Astrocyte (in vitro differentiated cells and primary cell): ENCODE data around the gene PIP4K2B. TPM values are rescaled to one million over a fixed set of nuclear protein-coding genes. Genes with fewer than 3 reads are reported as not detected.

ENCODE experiments used
- DNase-seq: peaks from one replicate; pipeline ENCODE4 v3.0.0-alpha.2; 2010; ENCODE audit warnings: low read depth
- FAIRE-seq: peaks from 2 replicates; lab custom pipeline; 2011; peaks lifted over from hg19 to GRCh38; lab: Jason Lieb, UNC
- H2AFZ ChIP-seq: 2 replicates; pipeline ENCODE4 v1.6.0; 2012; ENCODE audit warnings: low read depth, low read length, inconsistent platforms
- H3K27ac ChIP-seq: 2 replicates; pipeline ENCODE4 v1.5.1; 2011; ENCODE audit warnings: low read depth, low read length, inconsistent platforms
- H3K27me3 ChIP-seq: 2 replicates; pipeline ENCODE4 v1.6.0; 2011; ENCODE audit warnings: low read length, inconsistent platforms; ENCODE audit not compliant: insufficient read depth
- H3K36me3 ChIP-seq: 2 replicates; pipeline ENCODE4 v1.5.1; 2011; ENCODE audit warnings: low read length, inconsistent platforms; ENCODE audit not compliant: insufficient read depth
- H3K4me1 ChIP-seq: 2 replicates; pipeline ENCODE4 v1.5.1; 2011; ENCODE audit warnings: low read length, inconsistent platforms; ENCODE audit not compliant: insufficient read depth
- H3K4me2 ChIP-seq: 2 replicates; pipeline ENCODE4 v1.6.0; 2012; ENCODE audit warnings: low read length, inconsistent platforms
- H3K4me3 ChIP-seq: 2 replicates; pipeline ENCODE4 v1.5.1; 2011; ENCODE audit warnings: low read depth, mild to moderate bottlenecking, low read length, inconsistent platforms; ENCODE audit not compliant: insufficient read depth
- H3K79me2 ChIP-seq: 2 replicates; pipeline ENCODE4 v1.6.0; 2012; ENCODE audit warnings: mild to moderate bottlenecking, low read length, inconsistent platforms; ENCODE audit not compliant: insufficient read depth
- H3K9ac ChIP-seq: 2 replicates; pipeline ENCODE4 v1.6.0; 2012; ENCODE audit warnings: mild to moderate bottlenecking, low read length, inconsistent platforms
- H3K9me3 ChIP-seq: 2 replicates; pipeline ENCODE4 v1.5.1; 2012; ENCODE audit warnings: low read depth, mild to moderate bottlenecking, low read length, inconsistent platforms; ENCODE audit not compliant: insufficient read depth
- H4K20me1 ChIP-seq: 2 replicates; pipeline ENCODE4 v1.6.0; 2012; ENCODE audit warnings: low read length, inconsistent platforms; ENCODE audit not compliant: insufficient read depth
- H3K27ac Mint-ChIP-seq: one replicate; pipeline ENCODE4 v1.8.0; 2021; ENCODE audit warnings: mild to moderate bottlenecking, mixed read lengths; ENCODE audit not compliant: unreplicated experiment
- H3K27me3 Mint-ChIP-seq: one replicate; pipeline ENCODE4 v1.8.0; 2021; ENCODE audit warnings: low read depth, mixed read lengths; ENCODE audit not compliant: unreplicated experiment
- H3K36me3 Mint-ChIP-seq: one replicate; pipeline ENCODE4 v1.8.0; 2021; ENCODE audit warnings: low read depth, mixed read lengths; ENCODE audit not compliant: unreplicated experiment
- H3K4me1 Mint-ChIP-seq: one replicate; pipeline ENCODE4 v1.8.0; 2021; ENCODE audit warnings: low read depth, mixed read lengths; ENCODE audit not compliant: unreplicated experiment
- H3K4me3 Mint-ChIP-seq: one replicate; pipeline ENCODE4 v1.8.0; 2021; ENCODE audit warnings: mild to moderate bottlenecking, moderate library complexity, mixed read lengths; ENCODE audit not compliant: unreplicated experiment
- H3K9me3 Mint-ChIP-seq: one replicate; pipeline ENCODE4 v1.8.0; 2021; ENCODE audit warnings: mild to moderate bottlenecking, mixed read lengths; ENCODE audit not compliant: unreplicated experiment
- CTCF ChIP-seq: IDR thresholded peaks from 2 replicates; pipeline ENCODE4 v1.5.1; 2011; ENCODE audit warnings: low read depth, mild to moderate bottlenecking, inconsistent platforms, low read length, moderate library complexity; ENCODE audit not compliant: insufficient read depth
- EZH2 ChIP-seq: IDR thresholded peaks from 2 replicates; pipeline ENCODE4 v1.6.1; 2012; ENCODE audit warnings: mild to moderate bottlenecking, low read length, inconsistent platforms; ENCODE audit not compliant: insufficient read depth
- total RNA-seq: library from RNA; stranded (reverse); gene quantifications from 2 replicates; pipeline ENCODE4 v1.2.1, GENCODE V29; 2021

PIP4K2B gene
- total RNA-seq, 1 donor from 2014 or later, result 58.2 TPM

GRCh38 chr17:38745545-38745944 is 53.8 kb downstream of the PIP4K2B start:
- Mint-ChIP-seq H3K36me3 (peaks cover 4% of the 10 kb centered on the region), H3K9me3 (peaks cover 2% of the 10 kb centered on the region), H3K27me3 (no peaks in the 10 kb centered on the region), H3K27ac (no peak overlapping the region), H3K4me1 (peaks cover 35% of the 10 kb centered on the region), H3K4me3 (peak overlapping the region; percentile 94)
- no peak for FAIRE-seq
- peak overlapping the region; percentile 90 for H3K9ac ChIP-seq
- no peak overlapping the region for H3K4me3 ChIP-seq
- H3K27ac ChIP-seq, result no peak overlapping the region
- H3K4me2 ChIP-seq, result peak overlapping the region; percentile 97
- peaks cover 66% of the 10 kb centered on the region for H4K20me1 ChIP-seq
- TF ChIP-seq EZH2, result no peak
- TF ChIP-seq CTCF, result no peak
- DNase-seq, result no peak
- no peaks in the 10 kb centered on the region for H3K27me3 ChIP-seq
- H3K4me1 ChIP-seq, result peaks cover 44% of the 10 kb centered on the region
- H3K79me2 ChIP-seq, result peaks cover 78% of the 10 kb centered on the region
- H2AFZ ChIP-seq, result no peak overlapping the region
- no peaks in the 10 kb centered on the region for H3K36me3 ChIP-seq
- H3K9me3 ChIP-seq, result no peaks in the 10 kb centered on the region

GRCh38 chr17:38743556-38744171 is 55.7 kb downstream of the PIP4K2B start:
- peaks cover 31% of the 10 kb centered on the region for H3K4me1 ChIP-seq
- peaks cover 35% of the 10 kb centered on the region for H3K4me1 Mint-ChIP-seq
- TF ChIP-seq EZH2, result no peak
- TF ChIP-seq CTCF, result no peak

More at GRCh38 chr17:38743556-38744171, 55.7 kb downstream of the PIP4K2B start:
- Mint-ChIP-seq H3K27ac (no peak overlapping the region), H3K4me3 (no peak overlapping the region), H3K36me3 (peaks cover 7% of the 10 kb centered on the region), H3K9me3 (peaks cover 2% of the 10 kb centered on the region), H3K27me3 (no peaks in the 10 kb centered on the region)
- Histone ChIP-seq H3K27me3 (no peaks in the 10 kb centered on the region), H3K9ac (no peak overlapping the region), H3K4me3 (no peak overlapping the region), H3K27ac (no peak overlapping the region), H2AFZ (no peak overlapping the region), H3K79me2 (peaks cover 93% of the 10 kb centered on the region), H4K20me1 (peaks cover 83% of the 10 kb centered on the region), H3K36me3 (peaks cover 4% of the 10 kb centered on the region), H3K9me3 (no peaks in the 10 kb centered on the region), H3K4me2 (no peak overlapping the region)
- no peak for DNase-seq
- FAIRE-seq, result no peak
